ENCODE results near the gene SLC44A2.

The SLC44A2 gene

GRCh38 chr19:10602330-10603083 is 22.8 kb upstream of the SLC44A2 start (continued):
- TF ChIP-seq INSM2 (tag by site-specific recombination; IDR thresholded peaks at IDR 0.05) = peak; percentile 22; the same call in 1 of the 2 replicates
- no peak; the same call in 1 of the 2 replicates for TF ChIP-seq ZNF629 (tag by site-specific recombination; IDR thresholded peaks at IDR 0.05)
- TF ChIP-seq ZXDB (tag by site-specific recombination; IDR thresholded peaks at IDR 0.05) = peak; percentile 71
- TF ChIP-seq ZNF394 (tag by site-specific recombination; IDR thresholded peaks at IDR 0.05; ENCODE audit: borderline replicate concordance) = 0 out of 2 replicates have a peak, but pooled peaks have one; percentile 11
- TF ChIP-seq KLF9 (tag by site-specific recombination; IDR thresholded peaks at IDR 0.05; ENCODE audit: low read depth) = peak; percentile 25; the same call in 1 of the 2 replicates
- peak; percentile 73; the same call in 1 of the 2 replicates for TF ChIP-seq KLF8 (tag by site-specific recombination; IDR thresholded peaks at IDR 0.05)
- TF ChIP-seq ZNF121 (tag by site-specific recombination; IDR thresholded peaks at IDR 0.05) = no peak
- TF ChIP-seq GLIS2 (tag by site-specific recombination; IDR thresholded peaks at IDR 0.05) = peak; percentile 52; the same call in 1 of the 2 replicates
- 0 out of 2 replicates have a peak, but pooled peaks have one; percentile 23 for TF ChIP-seq PRDM10 (tag by site-specific recombination; IDR thresholded peaks at IDR 0.05)
- TF ChIP-seq ZEB2 (tag by site-specific recombination; IDR thresholded peaks at IDR 0.05) = 0 out of 2 replicates have a peak, but pooled peaks have one; percentile 71
- 0 out of 2 replicates have a peak, but pooled peaks have one; percentile 43 for TF ChIP-seq YY1 (tag by site-specific recombination; IDR thresholded peaks at IDR 0.05)
- peak; percentile 69 for TF ChIP-seq ZBTB26 (tag by site-specific recombination; optimal IDR thresholded peaks at IDR 0.05)
- no peak for TF ChIP-seq ZNF280C (tag by site-specific recombination; IDR thresholded peaks at IDR 0.05)
- TF ChIP-seq ZFHX2 (tag by site-specific recombination; conservative IDR thresholded peaks at IDR 0.05) = peak; percentile 81
- 0 out of 2 replicates have a peak, but pooled peaks have one; percentile 36 for TF ChIP-seq ZSCAN5A (tag by site-specific recombination; IDR thresholded peaks at IDR 0.05)
- 0 out of 2 replicates have a peak, but pooled peaks have one; percentile 10 for TF ChIP-seq ZNF843 (tag by site-specific recombination; IDR thresholded peaks at IDR 0.05)
- TF ChIP-seq KLF10 (tag by site-specific recombination; IDR thresholded peaks at IDR 0.05) = peak; percentile 31; the same call in 1 of the 2 replicates
- TF ChIP-seq ZIC2 (tag by site-specific recombination; IDR thresholded peaks at IDR 0.05) = peak; percentile 66
- TF ChIP-seq SP3 (tag by site-specific recombination; IDR thresholded peaks at IDR 0.05) = peak; percentile 64
- TF ChIP-seq ZBTB20 (tag by site-specific recombination; IDR thresholded peaks at IDR 0.05) = peak; percentile 53; the same call in 1 of the 2 replicates
- TF ChIP-seq ELK4 (IDR thresholded peaks at IDR 0.05; ENCODE audit: borderline replicate concordance, low read depth, low read length) = no peak
- no peak for TF ChIP-seq GFI1B (tag by site-specific recombination; IDR thresholded peaks at IDR 0.05)
- peak; percentile 34 for TF ChIP-seq KLF1 (tag by site-specific recombination; IDR thresholded peaks at IDR 0.05)
- no peak for TF ChIP-seq ZSCAN16 (tag by site-specific recombination; IDR thresholded peaks at IDR 0.05)
- TF ChIP-seq BCL11B (tag by site-specific recombination; IDR thresholded peaks at IDR 0.05; ENCODE audit: low read depth) = 0 out of 2 replicates have a peak, but pooled peaks have one; percentile 26
- TF ChIP-seq GLIS1 (tag by site-specific recombination; IDR thresholded peaks at IDR 0.05) = peak; percentile 84
- no peak for TF ChIP-seq ZNF169 (tag by site-specific recombination; IDR thresholded peaks at IDR 0.05)
- no peak for TF ChIP-seq SCRT2 (tag by site-specific recombination; IDR thresholded peaks at IDR 0.05)
